ENCODE measurements around the gene TPBGL.
A peak's percentile ranks its signal among the peaks of the same experiment; 100 is the strongest.

GRCh38 chr11:75241036-75241905 lies 697 bp downstream of the TPBGL start:
- peak; percentile 19 for TF ChIP-seq EZH2 (IDR thresholded peaks at IDR 0.05; ENCODE audit: borderline replicate concordance, low read depth, low read length, poor library complexity, severe bottlenecking)
- peak; percentile 65 for TF ChIP-seq CTCF (conservative IDR thresholded peaks at IDR 0.05; ENCODE audit: low read depth, low read length)
